Lung microvascular endothelial cell (primary cell): ENCODE results near the gene HUNK. TPM values are rescaled to one million over a fixed set of nuclear protein-coding genes. Genes with fewer than 3 reads are reported as not detected.
"Not testable (repeated sequence)": the region's sequence is repeated elsewhere in the genome, so short reads cannot be mapped to it uniquely, and the experiment has no call there.

Source experiments
- DNase-seq, 2 donors: peaks; one replicate each; pipeline versions ENCODE4 v3.0.0 to v3.0.0-alpha.2; 2010; ENCODE audit warnings: low read depth in 2 of 2
- total RNA-seq: library from RNA; depleted of rRNA; stranded (reverse); fragments of >200 nt; gene quantifications from 2 replicates; pipeline ENCODE4 v1.2.1, GENCODE V29; 2014

The HUNK gene
- total RNA-seq, 1 donor from 2014 or later = under 0.01 TPM

- no peak for DNase-seq
These were observed 121.3 kb downstream of the HUNK start for GRCh38 chr21:31993826-31994825.

GRCh38 chr21:31997191-31997590 lies 124.4 kb downstream of the HUNK start:
- no peak for DNase-seq

- no peak for DNase-seq
These were observed 127.1 kb downstream of the HUNK start for GRCh38 chr21:31999810-32000468.

- DNase-seq = no peak
These were observed 128.6 kb downstream of the HUNK start for GRCh38 chr21:32001390-32001789.

GRCh38 chr21:32003411-32003810 lies 130.6 kb downstream of the HUNK start:
- DNase-seq = no peak

- DNase-seq = no peak
These were observed 131.5 kb downstream of the HUNK start for GRCh38 chr21:32004291-32004690.

- DNase-seq = no peak
These were observed 134.6 kb downstream of the HUNK start for GRCh38 chr21:32007456-32007855.

GRCh38 chr21:32008714-32009113 lies 135.9 kb downstream of the HUNK start:
- no peak for DNase-seq

- no peak for DNase-seq
These were observed 136.4 kb downstream of the HUNK start for GRCh38 chr21:32009263-32009662.

GRCh38 chr21:32015461-32016139 lies 142.8 kb downstream of the HUNK start:
- no peak for DNase-seq

- no peak for DNase-seq
These were observed 145.6 kb downstream of the HUNK start for GRCh38 chr21:32018381-32018780.

GRCh38 chr21:32020564-32020963 lies 147.7 kb downstream of the HUNK start:
- no peak for DNase-seq

GRCh38 chr21:32021319-32021994 lies 148.6 kb downstream of the HUNK start:
- no peak for DNase-seq

- no peak for DNase-seq
These were observed 149.3 kb downstream of the HUNK start for GRCh38 chr21:32022146-32022545.

- no peak for DNase-seq
These were observed 157.4 kb downstream of the HUNK start for GRCh38 chr21:32030146-32030652.

GRCh38 chr21:32034850-32035249 lies 162.0 kb downstream of the HUNK start:
- DNase-seq = no peak

GRCh38 chr21:32035617-32036016 lies 162.8 kb downstream of the HUNK start:
- no peak for DNase-seq

- no peak for DNase-seq
These were observed 163.9 kb downstream of the HUNK start for GRCh38 chr21:32036756-32037155.

- not testable (repeated sequence) for DNase-seq
These were observed 165.9 kb downstream of the HUNK start for GRCh38 chr21:32038751-32039150.

- no peak for DNase-seq
These were observed 170.6 kb downstream of the HUNK start for GRCh38 chr21:32043458-32043857.
